Mammary epithelial cell (primary cell): ENCODE measurements around the gene RSRC1.

Experiments
- CTCF ChIP-seq, 2 donors: IDR thresholded peaks in 1 of 2; conservative IDR thresholded peaks in 1 of 2; 2 replicates each; pipeline ENCODE4 v1.5.1; 2011 to 2012; ENCODE audit warnings: inconsistent platforms in 2 of 2, low read length in 2 of 2, mild to moderate bottlenecking in 2 of 2, control low read depth in 1 of 2, low read depth in 1 of 2; ENCODE audit not compliant: insufficient read depth in 1 of 2; ENCODE audit errors: extremely low read depth in 1 of 2
- EZH2 ChIP-seq: IDR thresholded peaks from 2 replicates; pipeline ENCODE4 v1.6.1; 2012; ENCODE audit warnings: low read length, inconsistent platforms, borderline replicate concordance

DNA sequence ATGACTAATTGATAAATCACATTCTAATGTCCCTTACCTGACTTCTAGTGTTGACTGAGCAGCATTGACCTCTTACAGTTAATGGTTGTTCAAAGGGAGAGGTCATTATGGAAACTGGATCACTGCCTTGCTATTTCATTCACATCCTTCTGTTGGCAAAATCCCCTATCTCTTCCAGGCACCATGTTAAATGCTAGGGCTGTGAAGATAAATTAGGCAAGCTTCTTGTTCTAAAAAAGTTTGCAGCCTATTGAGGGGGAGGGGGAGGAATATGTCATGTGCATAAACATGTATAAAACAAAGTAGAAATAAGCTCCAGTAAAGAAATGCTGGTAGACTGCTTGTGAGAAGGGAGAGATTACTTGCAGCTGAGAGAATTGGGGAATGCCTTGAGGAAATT is 376.3 kb downstream of the RSRC1 start:
- no peak for TF ChIP-seq EZH2
- no peak for TF ChIP-seq CTCF (conservative IDR thresholded peaks at IDR 0.05 in 1 of 2, IDR thresholded peaks at IDR 0.05 in 1 of 2; ENCODE audit: extremely low read depth in 1 of 2, insufficient read depth in 1 of 2, low read depth in 1 of 2, low read length in 2 of 2)
